GM23248 (cell line): ENCODE data around the gene TMEM116. TPM values are rescaled to one million over a fixed set of nuclear protein-coding genes. Genes with fewer than 3 reads are reported as not detected.
"Not testable (repeated sequence)": the region's sequence is repeated elsewhere in the genome, so short reads cannot be mapped to it uniquely, and the experiment has no call there.

Source experiments
- DNase-seq: peaks from one replicate; pipeline ENCODE4 v3.0.0-alpha.2; 2015
- H2AFZ ChIP-seq: fragments of 200-600 bp; sonication (generic); 2 replicates; pipeline ENCODE4 v1.6.1; 2016; ENCODE audit warnings: antibody characterized with exemption
- H3F3A ChIP-seq: fragments of 200-600 bp; sonication (generic); 2 replicates; pipeline ENCODE4 v1.6.1; 2016; ENCODE audit warnings: mild to moderate bottlenecking, antibody characterized with exemption, mixed run types; ENCODE audit not compliant: insufficient read depth
- H3K27ac ChIP-seq: fragments of 200-600 bp; sonication (generic); 2 replicates; pipeline ENCODE4 v1.5.1; 2016; ENCODE audit warnings: mild to moderate bottlenecking
- H3K27me3 ChIP-seq: fragments of 200-600 bp; sonication (generic); replicated peaks from 2 replicates; pipeline ENCODE4 v1.6.1; 2016; ENCODE audit warnings: mild to moderate bottlenecking; ENCODE audit not compliant: insufficient read depth
- H3K36me3 ChIP-seq: fragments of 200-600 bp; sonication (generic); 2 replicates; pipeline ENCODE4 v1.6.1; 2016; ENCODE audit warnings: low read depth, mild to moderate bottlenecking
- H3K4me1 ChIP-seq: fragments of 200-600 bp; sonication (generic); 2 replicates; pipeline ENCODE4 v1.6.1; 2016; ENCODE audit warnings: mild to moderate bottlenecking; ENCODE audit not compliant: insufficient read depth
- H3K4me2 ChIP-seq: fragments of 200-600 bp; sonication (generic); one replicate; pipeline ENCODE4 v1.6.1; 2016; ENCODE audit warnings: mild to moderate bottlenecking; ENCODE audit not compliant: unreplicated experiment
- H3K4me3 ChIP-seq: fragments of 200-600 bp; sonication (generic); 2 replicates; pipeline ENCODE4 v1.5.1; 2016; ENCODE audit warnings: mild to moderate bottlenecking
- H3K79me2 ChIP-seq: fragments of 200-600 bp; sonication (generic); 2 replicates; pipeline ENCODE4 v1.6.1; 2016; ENCODE audit warnings: mild to moderate bottlenecking; ENCODE audit not compliant: insufficient read depth
- H3K9ac ChIP-seq: fragments of 200-600 bp; sonication (generic); 2 replicates; pipeline ENCODE4 v1.6.1; 2016; ENCODE audit warnings: mild to moderate bottlenecking
- H3K9me2 ChIP-seq: fragments of 200-600 bp; sonication (generic); 2 replicates; pipeline ENCODE4 v1.6.1; 2016; ENCODE audit warnings: mixed run types, mild to moderate bottlenecking, moderate library complexity; ENCODE audit not compliant: insufficient read depth
- H3K9me3 ChIP-seq: fragments of 200-600 bp; sonication (generic); one replicate; pipeline ENCODE4 v1.6.1; 2017; ENCODE audit warnings: low read depth
- H4K20me1 ChIP-seq: fragments of 200-600 bp; sonication (generic); 2 replicates; pipeline ENCODE4 v1.6.0; 2016; ENCODE audit not compliant: insufficient read depth
- EZH2 ChIP-seq: fragments of 200-600 bp; sonication (generic); IDR thresholded peaks from 2 replicates; pipeline ENCODE4 v1.6.1; 2018; ENCODE audit warnings: antibody characterized with exemption, mild to moderate bottlenecking; ENCODE audit not compliant: insufficient read depth, poor library complexity, severe bottlenecking
- EZH2phosphoT487 ChIP-seq: fragments of 200-600 bp; sonication (generic); IDR thresholded peaks from 2 replicates; pipeline ENCODE4 v1.6.1; 2018; ENCODE audit warnings: antibody characterized with exemption, moderate library complexity, mild to moderate bottlenecking, low read depth; ENCODE audit not compliant: insufficient read depth
- WGBS, 2 experiments: methylation state at CpG; one replicate each; pipeline ENCODE4 v1.1.6; 2015 to 2017; ENCODE audit warnings: low lambda C conversion rate in 2 of 2, low coverage in 1 of 2; ENCODE audit errors: missing lambda C conversion rate in 2 of 2; 5-methylcytosine and 5-hydroxymethylcytosine counted together
- in situ Hi-C: fragments of 300-500 bp; cut with MboI; formaldehyde crosslinking; loops from 2 replicates; pipeline ENCODE4 v1.15.0; 2020
- polyA plus RNA-seq: library from polyadenylated mRNA; unstranded; fragments of >200 nt; fragmentation: Nextera tagmentation; extraction: Ambion mirVana; gene quantifications from 2 replicates; pipeline ENCODE4 v1.2.1, GENCODE V29; 2016
- total RNA-seq: library from RNA; depleted of rRNA; stranded (reverse); fragments of >200 nt; shearing (Covaris generic); gene quantifications from 2 replicates; pipeline ENCODE4 v1.2.3, GENCODE V29; 2014

TMEM116 gene
- total and polyA plus RNA-seq, 2 experiments from 2014 or later = 10.7 to 17.1 TPM

DNA sequence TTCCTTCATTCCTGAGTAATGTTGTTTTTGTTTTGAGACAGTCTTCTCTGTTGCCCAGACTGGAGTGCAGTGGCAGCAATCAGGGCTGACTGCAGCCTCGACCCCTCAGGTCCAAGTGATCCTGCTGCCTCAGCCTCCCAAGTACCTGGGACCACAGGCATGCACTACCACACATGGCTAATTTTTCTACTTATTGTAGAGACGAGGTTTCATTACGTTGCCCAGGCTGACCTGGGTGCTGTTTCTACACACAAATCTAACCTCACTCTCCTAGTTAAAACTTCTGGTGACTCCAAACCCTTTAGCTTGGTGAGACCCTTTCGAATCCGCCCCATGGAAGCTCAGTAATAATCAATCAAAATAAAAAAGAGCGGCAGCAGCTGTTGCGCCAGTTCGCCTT is 1.3 kb downstream of the TMEM116 start:
- in situ Hi-C loops = no loop called here
- Histone ChIP-seq H3K27me3 (no peaks in the 10 kb centered on the region), H3K36me3 (peaks cover 5% of the 10 kb centered on the region; the same call in 1 of the 2 replicates), H3K27ac (no peak overlapping the region), H3K9ac (0 out of 2 replicates have a peak overlapping the region, but pooled peaks have one; percentile 89), H2AFZ (no peak overlapping the region), H3K4me2 (peak overlapping the region; percentile 76), H3K4me1 (peaks cover 18% of the 10 kb centered on the region), H3K79me2 (peaks cover 45% of the 10 kb centered on the region), H4K20me1 (no peaks in the 10 kb centered on the region), H3F3A (0 out of 2 replicates have a peak, but pooled peaks cover 5% of the 10 kb centered on the region), H3K9me2 (no peaks in the 10 kb centered on the region), H3K9me3 (no peaks in the 10 kb centered on the region), H3K4me3 (peak overlapping the region; percentile 87)
- 94 to 98% methylated on average over 8 of the region's 8 CpGs for WGBS, 2 experiments
- TF ChIP-seq EZH2 (no peak), EZH2phosphoT487 (no peak)
- no peak for DNase-seq

DNA sequence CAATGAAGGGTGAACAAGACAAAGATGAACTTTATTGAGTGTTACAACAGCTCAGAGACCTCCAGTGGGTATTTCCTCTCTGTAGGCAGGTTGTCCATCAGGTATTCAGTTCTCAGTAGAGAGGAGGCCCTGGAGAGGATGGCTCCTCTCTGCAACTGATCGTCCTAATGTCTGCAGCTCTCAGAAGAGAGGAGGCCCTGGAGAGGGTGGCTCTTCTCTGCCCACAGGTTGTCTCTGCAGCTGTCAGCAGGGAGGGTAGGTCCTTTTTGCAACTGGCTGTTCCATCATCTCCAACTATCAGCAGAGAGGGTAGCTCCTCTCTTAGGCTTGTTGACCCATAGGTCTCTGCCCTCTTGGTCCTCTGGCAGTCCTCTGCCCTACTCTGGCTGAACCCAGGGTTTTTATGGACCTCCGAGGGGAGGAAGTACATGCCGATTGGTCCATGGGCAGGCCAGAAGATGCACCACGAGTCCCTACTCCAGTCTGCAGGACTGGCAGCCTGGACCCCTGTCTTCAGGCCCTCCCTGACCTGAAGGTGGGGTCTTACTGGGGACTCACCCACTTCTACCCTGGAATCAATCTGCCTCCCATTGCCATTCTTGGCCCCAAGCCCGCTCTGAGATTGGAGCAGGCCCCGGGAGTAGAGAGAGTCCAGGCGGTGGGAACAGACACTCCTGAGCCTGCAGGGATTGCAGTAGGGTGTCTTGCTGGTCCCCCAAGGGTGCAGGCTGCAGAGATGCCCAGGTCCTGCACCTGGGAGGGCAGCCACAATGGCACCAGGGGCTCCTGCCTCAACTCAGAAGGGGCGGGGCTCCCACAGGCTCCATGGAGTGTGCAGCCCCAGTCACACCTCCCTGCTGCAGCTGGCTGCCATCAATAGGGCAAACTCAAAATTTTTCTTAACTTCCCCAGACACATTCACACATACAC is 2.3 kb downstream of the TMEM116 start:
- Histone ChIP-seq H3K79me2 (peaks cover 35% of the 10 kb centered on the region), H3K9me3 (no peaks in the 10 kb centered on the region), H3K4me2 (no peak overlapping the region), H3K4me1 (peaks cover 18% of the 10 kb centered on the region), H2AFZ (no peak overlapping the region), H3K27ac (no peak overlapping the region), H3K9me2 (no peaks in the 10 kb centered on the region), H3K36me3 (no peaks in the 10 kb centered on the region; the same call in 1 of the 2 replicates), H3K27me3 (no peaks in the 10 kb centered on the region), H4K20me1 (no peaks in the 10 kb centered on the region), H3K9ac (no peak overlapping the region), H3F3A (0 out of 2 replicates have a peak, but pooled peaks cover 5% of the 10 kb centered on the region), H3K4me3 (no peak overlapping the region)
- DNase-seq = no peak
- TF ChIP-seq EZH2phosphoT487 (no peak), EZH2 (no peak)
- 78% methylated on average over 8 of the region's 8 CpGs for WGBS, 2 experiments
- in situ Hi-C loops = no loop called here

DNA sequence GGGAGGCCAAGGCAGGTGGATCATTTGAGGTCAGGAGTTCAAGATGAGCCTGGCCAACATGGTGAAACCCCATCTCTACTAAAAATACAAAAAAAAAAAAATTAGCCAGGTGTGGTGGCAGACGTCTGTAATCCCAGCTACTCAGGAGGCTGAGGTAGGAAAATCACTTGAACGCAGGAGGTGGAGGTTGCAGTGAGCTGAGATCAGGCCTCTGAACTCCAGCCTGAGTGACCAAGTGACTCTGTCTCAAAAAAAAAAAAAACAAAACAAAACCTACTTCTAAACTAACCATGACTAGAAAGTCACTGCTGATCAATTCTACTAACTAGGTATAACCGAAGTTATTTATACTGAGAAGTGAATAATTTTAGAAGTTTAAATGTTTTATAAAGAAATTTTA is 3.4 kb downstream of the TMEM116 start:
- Histone ChIP-seq H3K4me1 (peaks cover 16% of the 10 kb centered on the region), H3K79me2 (peaks cover 24% of the 10 kb centered on the region)
- H3F3A ChIP-seq, in situ Hi-C loops, H3K4me3 ChIP-seq, DNase-seq, H3K27ac ChIP-seq, H3K36me3 ChIP-seq, H3K9ac ChIP-seq, H3K9me3 ChIP-seq, H3K4me2 ChIP-seq, H2AFZ ChIP-seq, H3K9me2 ChIP-seq, H3K27me3 ChIP-seq, H4K20me1 ChIP-seq: not testable (repeated sequence)
- 85 to 88% methylated on average over 3 of the region's 3 CpGs for WGBS, 2 experiments

DNA sequence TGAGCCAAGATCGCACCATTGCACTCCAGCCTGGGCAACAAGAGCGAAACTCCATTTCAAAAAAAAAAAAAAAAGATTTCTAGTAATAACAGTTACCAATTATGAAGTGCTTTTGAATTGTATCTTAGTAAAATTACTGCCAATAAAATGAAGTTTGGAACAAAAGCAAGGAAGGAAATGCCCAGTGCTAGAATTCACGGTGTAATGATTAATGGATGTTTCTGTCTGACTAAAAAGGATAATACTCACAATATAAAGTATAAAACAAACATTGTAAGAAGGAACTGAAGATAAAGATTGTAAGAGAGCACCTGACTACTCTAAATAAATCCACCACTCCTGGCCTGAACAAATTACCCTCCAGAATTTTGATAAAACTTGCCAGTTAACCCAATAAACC is 4.0 kb downstream of the TMEM116 start:
- DNase-seq = no peak
- H3K9ac ChIP-seq = no peak overlapping the region
- H3F3A ChIP-seq = no peaks in the 10 kb centered on the region
- no peaks in the 10 kb centered on the region for H3K36me3 ChIP-seq
- H3K4me2 ChIP-seq = no peak overlapping the region
- 53 to 61% methylated on average over 3 of the region's 3 CpGs for WGBS, 2 experiments
- in situ Hi-C loops = no loop called here
- peaks cover 17% of the 10 kb centered on the region for H3K79me2 ChIP-seq
- peaks cover 11% of the 10 kb centered on the region for H3K4me1 ChIP-seq
- H2AFZ ChIP-seq = no peak overlapping the region
- TF ChIP-seq EZH2 (no peak), EZH2phosphoT487 (no peak)
- H3K9me2 ChIP-seq = no peaks in the 10 kb centered on the region
- no peaks in the 10 kb centered on the region for H3K9me3 ChIP-seq
- H3K4me3 ChIP-seq = no peak overlapping the region
- H3K27ac ChIP-seq = no peak overlapping the region
- no peaks in the 10 kb centered on the region for H3K27me3 ChIP-seq
- H4K20me1 ChIP-seq = no peaks in the 10 kb centered on the region
